Measurements from ENCODE around the gene NOL11.
"Not testable (repeated sequence)": the region's sequence is repeated elsewhere in the genome, so short reads cannot be mapped to it uniquely, and the experiment has no call there.

NOL11 gene

DNA sequence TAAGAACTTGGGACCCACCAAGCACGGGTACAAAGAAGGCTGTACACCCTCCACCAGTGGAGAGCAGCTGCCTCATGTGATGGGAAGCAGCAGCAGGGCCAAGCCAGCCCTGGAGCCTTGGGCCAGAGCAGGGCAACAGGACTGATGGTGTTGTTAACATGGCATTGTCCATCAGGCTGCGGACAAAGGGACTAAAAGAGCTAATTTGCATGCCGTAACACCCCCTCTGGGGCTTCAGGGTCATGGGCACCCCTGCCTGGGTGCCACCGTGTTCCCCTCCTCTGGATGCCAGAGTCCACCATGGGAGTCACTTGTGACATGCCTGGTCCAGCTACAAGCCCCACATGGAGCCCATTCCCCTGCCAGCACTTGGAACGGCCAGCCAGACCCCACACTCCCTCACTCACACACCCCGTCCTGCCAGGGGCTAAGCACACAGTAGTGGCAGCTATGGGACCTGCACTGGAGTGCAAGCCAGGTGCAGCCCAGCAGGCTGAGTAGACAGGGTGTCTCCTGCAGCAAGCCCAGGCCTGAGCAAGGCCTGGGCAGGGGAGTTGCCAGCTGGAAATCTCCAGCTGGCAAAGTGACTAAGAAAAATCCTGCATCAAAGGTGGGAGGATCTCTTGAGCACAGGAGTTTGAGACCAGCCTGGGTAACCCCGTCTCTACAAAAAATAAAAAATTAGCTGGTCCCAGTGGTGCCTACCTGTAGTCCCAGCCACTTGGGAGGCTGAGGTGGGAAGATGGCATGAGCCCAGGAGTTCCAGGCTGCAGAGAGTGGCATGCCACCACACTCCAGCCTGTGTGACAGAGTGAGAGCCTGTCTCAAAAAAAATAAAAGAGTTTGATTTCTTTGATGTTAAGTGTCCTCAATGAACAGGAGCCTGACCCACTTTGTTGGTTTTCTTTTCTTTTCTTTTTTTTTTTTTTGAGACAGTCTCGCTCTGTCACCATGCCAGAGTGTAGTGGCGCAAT, 33.7 kb downstream of the NOL11 start:
- no peak overlapping the region for H3K27ac ChIP-seq (replicated peaks)
- TF ChIP-seq SPI1 (IDR thresholded peaks at IDR 0.05; ENCODE audit: borderline replicate concordance, low read depth): no peak
- no peak for TF ChIP-seq GABPA (IDR thresholded peaks at IDR 0.05; ENCODE audit: low read depth)
- TF ChIP-seq POLR2AphosphoS5 (IDR thresholded peaks at IDR 0.05; ENCODE audit: low read depth): no peak
- TF ChIP-seq, protein P1, sequence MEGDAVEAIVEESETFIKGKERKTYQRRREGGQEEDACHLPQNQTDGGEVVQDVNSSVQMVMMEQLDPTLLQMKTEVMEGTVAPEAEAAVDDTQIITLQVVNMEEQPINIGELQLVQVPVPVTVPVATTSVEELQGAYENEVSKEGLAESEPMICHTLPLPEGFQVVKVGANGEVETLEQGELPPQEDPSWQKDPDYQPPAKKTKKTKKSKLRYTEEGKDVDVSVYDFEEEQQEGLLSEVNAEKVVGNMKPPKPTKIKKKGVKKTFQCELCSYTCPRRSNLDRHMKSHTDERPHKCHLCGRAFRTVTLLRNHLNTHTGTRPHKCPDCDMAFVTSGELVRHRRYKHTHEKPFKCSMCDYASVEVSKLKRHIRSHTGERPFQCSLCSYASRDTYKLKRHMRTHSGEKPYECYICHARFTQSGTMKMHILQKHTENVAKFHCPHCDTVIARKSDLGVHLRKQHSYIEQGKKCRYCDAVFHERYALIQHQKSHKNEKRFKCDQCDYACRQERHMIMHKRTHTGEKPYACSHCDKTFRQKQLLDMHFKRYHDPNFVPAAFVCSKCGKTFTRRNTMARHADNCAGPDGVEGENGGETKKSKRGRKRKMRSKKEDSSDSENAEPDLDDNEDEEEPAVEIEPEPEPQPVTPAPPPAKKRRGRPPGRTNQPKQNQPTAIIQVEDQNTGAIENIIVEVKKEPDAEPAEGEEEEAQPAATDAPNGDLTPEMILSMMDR (IDR thresholded peaks at IDR 0.05; ENCODE audit: insufficient read depth, low read length): no peak
- TF ChIP-seq, protein P2, sequence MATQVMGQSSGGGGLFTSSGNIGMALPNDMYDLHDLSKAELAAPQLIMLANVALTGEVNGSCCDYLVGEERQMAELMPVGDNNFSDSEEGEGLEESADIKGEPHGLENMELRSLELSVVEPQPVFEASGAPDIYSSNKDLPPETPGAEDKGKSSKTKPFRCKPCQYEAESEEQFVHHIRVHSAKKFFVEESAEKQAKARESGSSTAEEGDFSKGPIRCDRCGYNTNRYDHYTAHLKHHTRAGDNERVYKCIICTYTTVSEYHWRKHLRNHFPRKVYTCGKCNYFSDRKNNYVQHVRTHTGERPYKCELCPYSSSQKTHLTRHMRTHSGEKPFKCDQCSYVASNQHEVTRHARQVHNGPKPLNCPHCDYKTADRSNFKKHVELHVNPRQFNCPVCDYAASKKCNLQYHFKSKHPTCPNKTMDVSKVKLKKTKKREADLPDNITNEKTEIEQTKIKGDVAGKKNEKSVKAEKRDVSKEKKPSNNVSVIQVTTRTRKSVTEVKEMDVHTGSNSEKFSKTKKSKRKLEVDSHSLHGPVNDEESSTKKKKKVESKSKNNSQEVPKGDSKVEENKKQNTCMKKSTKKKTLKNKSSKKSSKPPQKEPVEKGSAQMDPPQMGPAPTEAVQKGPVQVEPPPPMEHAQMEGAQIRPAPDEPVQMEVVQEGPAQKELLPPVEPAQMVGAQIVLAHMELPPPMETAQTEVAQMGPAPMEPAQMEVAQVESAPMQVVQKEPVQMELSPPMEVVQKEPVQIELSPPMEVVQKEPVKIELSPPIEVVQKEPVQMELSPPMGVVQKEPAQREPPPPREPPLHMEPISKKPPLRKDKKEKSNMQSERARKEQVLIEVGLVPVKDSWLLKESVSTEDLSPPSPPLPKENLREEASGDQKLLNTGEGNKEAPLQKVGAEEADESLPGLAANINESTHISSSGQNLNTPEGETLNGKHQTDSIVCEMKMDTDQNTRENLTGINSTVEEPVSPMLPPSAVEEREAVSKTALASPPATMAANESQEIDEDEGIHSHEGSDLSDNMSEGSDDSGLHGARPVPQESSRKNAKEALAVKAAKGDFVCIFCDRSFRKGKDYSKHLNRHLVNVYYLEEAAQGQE (IDR thresholded peaks at IDR 0.05; ENCODE audit: insufficient replicate concordance, low read depth): no peak
- H3K4me3 ChIP-seq (replicated peaks; ENCODE audit: insufficient read depth, low read length): no peak overlapping the region
- DNase-seq (ENCODE audit: low read depth in 1 of 2, low spot score in 1 of 2): no peak
- H3K27me3 ChIP-seq (ENCODE audit: insufficient read depth, poor library complexity, severe bottlenecking): no peaks in the 10 kb centered on the region

DNA sequence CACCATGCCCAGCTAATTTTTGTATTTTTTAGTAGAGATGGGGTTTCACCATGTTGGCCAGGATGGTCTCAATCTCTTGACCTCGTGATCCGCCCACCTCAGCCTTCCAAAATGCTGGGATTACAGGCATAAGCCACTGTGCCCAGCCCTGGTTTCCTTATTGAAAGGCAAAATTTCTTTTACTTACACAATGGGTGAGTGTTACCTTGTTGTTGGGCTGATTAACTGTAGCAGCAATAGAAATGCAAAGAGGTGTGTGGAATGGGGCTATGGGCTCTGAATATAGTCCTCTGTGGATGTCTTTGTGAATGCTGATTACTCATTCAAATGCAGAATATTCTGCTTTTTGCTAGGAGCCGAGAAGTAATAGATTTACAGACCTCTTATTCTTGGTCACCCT, 34.4 kb downstream of the NOL11 start:
- H3K27ac ChIP-seq (replicated peaks): not testable (repeated sequence)

DNA sequence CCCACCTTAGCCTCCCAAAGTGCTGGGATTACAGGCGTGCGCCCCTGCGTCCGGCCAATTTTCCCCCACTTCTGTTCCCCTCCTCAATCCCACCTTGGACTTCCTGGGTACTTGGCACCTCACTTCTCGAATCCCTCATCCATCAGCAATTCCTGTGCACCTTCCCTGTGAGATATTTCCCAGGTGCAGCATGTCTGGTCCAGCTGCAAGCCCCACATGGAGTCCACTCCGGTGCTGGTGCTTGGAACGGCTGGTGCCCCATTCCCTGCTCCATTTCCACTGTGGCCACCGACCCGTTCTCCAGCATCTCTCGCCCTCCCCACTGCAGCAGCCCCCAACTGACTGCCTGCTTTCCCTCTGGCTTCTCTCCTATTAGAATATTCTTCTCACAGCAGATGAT, 35.3 kb downstream of the NOL11 start:
- no peak overlapping the region for H3K4me3 ChIP-seq (replicated peaks; ENCODE audit: insufficient read depth, low read length)
- DNase-seq (ENCODE audit: low read depth in 1 of 2, low spot score in 1 of 2): no peak
- no peaks in the 10 kb centered on the region for H3K27me3 ChIP-seq (ENCODE audit: insufficient read depth, poor library complexity, severe bottlenecking)
- TF ChIP-seq, protein P2 (IDR thresholded peaks at IDR 0.05; ENCODE audit: insufficient replicate concordance, low read depth): no peak
- TF ChIP-seq SPI1 (IDR thresholded peaks at IDR 0.05; ENCODE audit: borderline replicate concordance, low read depth) (no peak), GABPA (IDR thresholded peaks at IDR 0.05; ENCODE audit: low read depth) (no peak), POLR2AphosphoS5 (IDR thresholded peaks at IDR 0.05; ENCODE audit: low read depth) (no peak)
- TF ChIP-seq, protein P1 (IDR thresholded peaks at IDR 0.05; ENCODE audit: insufficient read depth, low read length): no peak
- no peak overlapping the region for H3K27ac ChIP-seq (replicated peaks)

More for the DNA sequence above, 34.4 kb downstream of the NOL11 start:
- not testable (repeated sequence) for H3K27me3 ChIP-seq (ENCODE audit: insufficient read depth, poor library complexity, severe bottlenecking); DNase-seq (ENCODE audit: low read depth in 1 of 2, low spot score in 1 of 2); H3K4me3 ChIP-seq (replicated peaks; ENCODE audit: insufficient read depth, low read length)

DNA sequence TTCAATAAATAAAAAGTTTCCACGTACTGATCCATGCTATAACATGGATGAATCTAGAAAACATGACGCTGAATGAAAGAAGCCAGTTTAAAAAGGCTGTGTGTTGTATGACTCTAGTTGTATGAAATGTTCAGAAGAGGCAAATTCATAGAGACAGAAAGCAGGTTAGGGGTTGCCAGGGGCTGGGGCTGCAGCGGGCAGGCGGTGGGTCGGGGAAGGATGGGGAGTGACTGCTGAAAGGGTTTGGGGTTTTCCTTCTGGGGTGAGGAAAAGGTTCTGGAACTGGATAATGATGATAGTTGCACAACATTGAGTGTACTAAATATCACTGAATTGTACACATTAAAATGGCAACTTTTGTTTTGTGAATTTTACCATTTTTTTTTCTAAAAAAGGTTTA, 36.3 kb downstream of the NOL11 start:
- H3K27me3 ChIP-seq (ENCODE audit: insufficient read depth, poor library complexity, severe bottlenecking): no peaks in the 10 kb centered on the region
- H3K4me3 ChIP-seq (replicated peaks; ENCODE audit: insufficient read depth, low read length): no peak overlapping the region
- TF ChIP-seq, protein P2 (IDR thresholded peaks at IDR 0.05; ENCODE audit: insufficient replicate concordance, low read depth): no peak
- no peak for TF ChIP-seq GABPA (IDR thresholded peaks at IDR 0.05; ENCODE audit: low read depth)
- no peak for TF ChIP-seq POLR2AphosphoS5 (IDR thresholded peaks at IDR 0.05; ENCODE audit: low read depth)
- TF ChIP-seq SPI1 (IDR thresholded peaks at IDR 0.05; ENCODE audit: borderline replicate concordance, low read depth): no peak
- TF ChIP-seq, protein P1 (IDR thresholded peaks at IDR 0.05; ENCODE audit: insufficient read depth, low read length): no peak
- H3K27ac ChIP-seq (replicated peaks): no peak overlapping the region
- no peak for DNase-seq (ENCODE audit: low read depth in 1 of 2, low spot score in 1 of 2)

DNA sequence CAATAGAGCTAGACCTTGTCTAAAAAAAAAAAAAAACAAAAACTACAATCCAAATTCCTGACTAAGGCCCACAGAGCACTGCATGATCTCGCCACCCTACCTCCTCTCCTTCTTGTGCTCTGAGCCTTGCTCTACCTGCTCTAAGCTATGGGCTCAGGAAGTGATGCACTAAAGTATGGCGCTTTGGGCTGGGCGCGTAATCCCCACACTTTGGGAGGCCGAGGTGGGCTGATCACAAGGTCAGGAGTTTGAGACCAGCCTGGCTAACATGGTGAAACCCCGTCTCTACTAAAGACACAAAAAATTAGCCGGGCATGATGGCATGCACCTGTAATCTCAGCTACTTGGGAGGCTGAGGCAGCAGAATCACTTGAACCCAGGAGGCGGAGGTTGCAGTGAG, 37.0 kb downstream of the NOL11 start:
- not testable (repeated sequence) for DNase-seq (ENCODE audit: low read depth in 1 of 2, low spot score in 1 of 2); H3K27ac ChIP-seq (replicated peaks); H3K27me3 ChIP-seq (ENCODE audit: insufficient read depth, poor library complexity, severe bottlenecking); H3K4me3 ChIP-seq (replicated peaks; ENCODE audit: insufficient read depth, low read length)

Measured in HL-60 (cell line).